ENCODE results near the gene OLFML2A.
A peak's percentile ranks its signal among the peaks of the same experiment; 100 is the strongest.
"Not testable (repeated sequence)": the region's sequence is repeated elsewhere in the genome, so short reads cannot be mapped to it uniquely, and the experiment has no call there.

The OLFML2A gene

DNA sequence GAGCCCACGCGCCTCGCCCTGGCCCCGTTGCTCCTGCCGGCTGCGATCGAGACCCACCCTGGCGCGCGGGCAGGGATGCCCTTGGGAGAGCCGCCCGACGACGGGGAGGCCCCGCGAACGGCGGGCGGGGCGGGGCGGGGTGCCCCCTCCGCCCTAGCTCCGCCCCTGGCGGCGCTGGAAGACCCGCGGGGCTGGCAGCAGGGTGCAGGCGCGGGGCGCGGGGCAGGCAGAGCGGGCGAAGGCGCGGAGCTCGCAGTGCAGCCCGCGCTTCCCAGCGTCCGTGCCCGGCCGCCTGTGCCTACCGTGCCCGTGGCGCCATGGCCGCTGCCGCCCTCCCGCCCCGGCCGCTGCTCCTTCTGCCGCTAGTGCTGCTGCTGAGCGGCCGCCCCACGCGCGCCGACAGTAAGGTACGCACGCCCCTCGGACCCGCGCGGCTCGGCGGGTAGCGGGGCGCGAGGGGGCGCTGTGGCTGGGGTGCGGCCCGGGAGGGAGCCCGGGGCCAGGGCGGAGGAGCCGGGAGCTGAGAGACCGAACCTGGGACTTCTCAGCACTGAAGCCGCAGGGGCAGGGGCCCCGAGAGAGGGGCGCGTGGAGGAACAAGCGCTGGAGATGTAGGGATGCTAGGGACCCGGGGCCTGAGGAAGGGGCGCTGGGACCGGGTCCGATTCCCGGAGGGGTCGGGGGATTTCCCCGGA is at the start of gene OLFML2A:
TSS of gene OLFML2A (plus strand) at position 180 of the 695 bp plus-strand sequence. CDS start at position 318, 138 bp downstream.
- peak in 2 of 3 experiments; percentile 67 to 73 for DNase-seq

DNA sequence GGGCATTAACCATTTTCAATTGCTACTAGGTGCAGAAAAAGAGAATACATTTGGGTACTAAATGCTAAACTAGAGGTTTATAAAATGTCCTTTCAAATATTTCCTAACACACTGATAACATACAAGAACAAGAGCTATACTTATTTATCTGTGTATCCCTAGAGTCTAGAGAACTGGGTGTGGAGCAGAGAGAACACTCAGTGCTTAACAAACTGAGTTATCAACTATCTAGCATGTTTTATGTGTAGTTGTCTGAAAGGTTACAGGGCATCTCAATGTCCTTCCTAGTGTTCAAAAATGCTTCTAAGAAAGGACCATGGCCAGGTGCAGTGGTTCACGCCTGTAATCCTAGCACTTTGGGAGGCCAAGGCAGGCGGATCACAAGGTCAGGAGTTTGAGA is 46.2 kb upstream of the OLFML2A start:
- DNase-seq: no peak

DNA sequence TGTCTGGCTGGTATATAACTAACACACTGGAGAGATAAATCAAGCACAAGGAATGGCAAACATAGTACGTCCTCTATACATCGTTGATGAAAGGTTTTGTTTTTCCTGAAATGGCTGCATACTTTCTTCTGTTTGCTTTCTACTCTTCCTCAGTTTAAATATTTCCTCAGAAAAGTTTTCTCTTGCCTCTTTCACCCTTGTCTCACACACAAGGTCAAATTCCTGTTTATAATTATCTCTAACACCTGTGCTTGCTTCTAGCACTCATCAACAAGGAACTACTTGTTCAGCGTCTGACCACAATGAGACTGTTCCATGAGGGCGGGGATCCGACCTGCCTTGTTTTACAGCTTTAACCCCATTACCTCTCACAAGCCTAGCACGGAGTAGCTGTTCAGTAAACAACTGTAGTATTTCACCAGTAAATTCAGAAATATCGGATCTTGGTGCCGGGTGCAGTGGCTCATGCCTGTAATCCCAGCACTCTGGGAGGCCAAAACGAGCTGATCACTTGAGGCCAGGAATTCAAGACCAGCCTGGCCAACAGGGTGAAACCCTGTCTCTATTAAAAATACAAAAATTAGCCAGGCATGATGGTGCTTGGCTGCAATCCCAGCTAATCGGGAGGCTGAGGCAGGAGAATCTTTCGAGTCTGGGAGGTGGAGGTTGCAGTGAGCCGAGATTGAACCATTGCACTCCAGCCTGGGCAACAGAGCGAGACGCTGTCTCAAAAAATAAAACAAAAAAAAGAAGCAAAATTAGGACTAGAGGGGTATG is 42.8 kb upstream of the OLFML2A start:
- no peak for DNase-seq

DNA sequence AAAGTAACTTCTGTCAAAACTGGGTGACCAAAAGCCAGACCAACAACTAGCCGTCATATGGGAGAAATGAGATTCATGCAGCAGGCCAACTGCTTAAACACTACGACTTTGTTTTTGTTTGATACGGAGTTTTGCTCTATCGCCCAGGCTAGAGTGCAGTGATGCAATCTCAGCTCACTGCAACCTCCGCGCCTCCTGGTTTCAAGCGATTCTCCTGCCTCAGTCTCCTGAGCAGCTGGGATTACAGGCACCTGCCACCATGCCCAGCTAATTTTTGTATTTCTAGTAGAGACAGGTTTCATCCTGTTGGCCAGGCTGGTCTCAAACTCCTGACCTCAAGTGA is 42.2 kb upstream of the OLFML2A start:
- DNase-seq: not testable (repeated sequence)

DNA sequence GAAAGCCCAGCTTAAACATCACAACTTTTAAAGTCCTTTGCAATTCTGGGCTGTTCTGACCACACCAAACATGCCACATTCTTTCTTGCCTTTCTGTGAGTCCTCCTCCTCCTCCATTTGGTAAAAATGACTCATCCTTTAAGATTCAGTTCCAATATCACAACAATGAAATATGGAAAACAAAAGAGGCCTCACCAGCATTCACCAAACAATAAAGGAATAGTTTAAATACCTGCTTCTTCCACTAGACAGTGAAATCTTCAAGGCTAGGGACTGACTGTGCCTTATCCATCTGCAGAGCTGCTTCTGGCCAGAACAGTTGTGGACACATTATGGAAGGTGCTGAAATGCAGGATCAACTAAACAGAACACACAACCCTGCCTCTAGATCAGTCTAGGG is 41.8 kb upstream of the OLFML2A start:
- DNase-seq: no peak

DNA sequence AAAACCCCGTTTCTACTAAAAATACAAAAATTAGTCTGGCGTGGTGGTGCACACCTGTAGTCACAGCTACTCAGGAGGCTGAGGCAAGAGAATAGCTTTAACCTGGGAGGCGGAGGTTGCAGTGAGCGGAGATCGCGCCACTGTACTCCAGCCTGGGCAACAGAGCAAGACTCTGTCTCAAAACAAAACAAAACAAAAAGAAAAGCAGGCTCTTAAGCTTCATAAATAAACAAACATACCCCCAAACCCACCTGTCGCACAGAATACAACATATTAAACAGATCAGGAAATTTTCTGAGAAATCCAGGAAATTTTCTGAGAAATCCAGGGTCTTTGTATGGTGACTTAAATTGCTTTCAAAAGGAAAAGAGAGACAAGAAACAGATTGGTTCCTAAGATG is 38.9 kb upstream of the OLFML2A start:
- not testable (repeated sequence) for DNase-seq

DNA sequence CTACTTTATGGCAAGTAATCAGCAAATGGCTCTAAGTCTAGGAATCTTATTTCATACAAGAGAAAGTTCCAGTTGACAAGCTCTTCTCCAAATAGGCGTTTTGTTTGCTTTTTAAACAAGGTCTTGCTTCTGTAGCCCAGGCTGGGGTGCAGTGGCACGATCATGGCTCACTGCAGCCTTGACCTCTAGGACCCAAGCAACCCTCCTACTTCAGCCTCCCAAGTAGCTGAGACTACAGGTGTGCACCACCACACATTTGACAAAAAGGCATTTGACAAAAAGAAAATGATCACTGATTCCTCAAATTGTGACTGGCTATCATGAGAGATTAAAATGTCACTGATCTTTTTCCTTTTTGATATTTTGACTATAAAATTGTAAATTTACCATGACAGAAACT is 37.6 kb upstream of the OLFML2A start:
- no peak for DNase-seq

DNA sequence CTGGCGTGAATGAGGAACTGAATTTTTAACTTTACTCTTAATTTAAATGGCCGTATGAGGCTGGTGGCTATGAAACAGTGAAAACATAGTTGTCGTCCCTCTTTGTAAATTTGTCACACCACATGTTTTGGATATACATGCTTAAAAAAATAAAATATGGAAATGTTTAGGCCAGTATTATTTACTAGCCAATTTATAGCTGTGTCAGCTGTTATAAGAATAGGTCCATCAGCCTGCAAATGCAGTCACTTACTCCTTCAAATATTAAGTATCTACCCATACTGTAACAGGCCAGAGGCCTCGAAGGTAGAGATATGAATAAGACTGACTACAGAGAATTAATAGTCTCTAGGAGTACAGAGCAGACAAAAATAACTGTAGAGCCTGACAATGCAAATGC is 35.8 kb upstream of the OLFML2A start:
- DNase-seq: no peak

DNA sequence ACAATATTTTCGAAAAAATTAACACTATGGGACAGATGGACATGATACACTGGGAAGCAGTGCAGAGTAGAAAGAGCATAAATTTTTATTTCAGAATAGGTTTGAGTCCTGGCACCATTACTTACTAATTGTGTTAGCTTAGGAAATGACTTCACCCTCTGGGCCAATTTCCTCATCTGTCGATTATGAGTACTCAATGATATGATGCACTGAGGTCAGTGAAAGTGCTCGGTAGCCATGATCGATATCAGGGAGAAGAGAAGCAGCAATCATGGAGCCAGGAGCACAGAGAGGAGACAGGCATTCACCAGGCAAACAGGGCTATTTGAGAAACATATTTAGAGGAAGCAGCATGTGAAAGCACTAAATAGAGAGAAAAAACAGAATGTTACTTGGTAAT is 35.3 kb upstream of the OLFML2A start:
- DNase-seq: no peak

DNA sequence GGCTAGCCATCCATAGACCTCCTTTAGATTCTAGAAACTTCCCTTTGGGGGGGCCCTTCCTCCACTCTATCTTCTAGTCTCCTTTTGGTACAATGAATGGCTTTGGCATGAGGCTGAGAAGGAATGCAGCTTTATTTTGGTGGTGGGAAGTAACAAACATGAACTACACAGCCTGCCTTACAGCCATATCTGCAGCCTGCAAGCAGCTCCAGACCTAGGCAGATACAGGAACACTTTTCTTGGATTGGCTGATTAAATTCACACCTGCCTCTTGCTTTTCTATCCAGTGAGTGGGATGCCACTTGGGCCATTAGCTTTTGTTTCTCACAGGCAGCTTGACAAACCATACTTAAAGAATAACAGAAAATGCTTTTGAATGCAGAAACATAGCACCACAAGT is 34.0 kb upstream of the OLFML2A start:
- DNase-seq: peak in 1 of 3 experiments; percentile 41

DNA sequence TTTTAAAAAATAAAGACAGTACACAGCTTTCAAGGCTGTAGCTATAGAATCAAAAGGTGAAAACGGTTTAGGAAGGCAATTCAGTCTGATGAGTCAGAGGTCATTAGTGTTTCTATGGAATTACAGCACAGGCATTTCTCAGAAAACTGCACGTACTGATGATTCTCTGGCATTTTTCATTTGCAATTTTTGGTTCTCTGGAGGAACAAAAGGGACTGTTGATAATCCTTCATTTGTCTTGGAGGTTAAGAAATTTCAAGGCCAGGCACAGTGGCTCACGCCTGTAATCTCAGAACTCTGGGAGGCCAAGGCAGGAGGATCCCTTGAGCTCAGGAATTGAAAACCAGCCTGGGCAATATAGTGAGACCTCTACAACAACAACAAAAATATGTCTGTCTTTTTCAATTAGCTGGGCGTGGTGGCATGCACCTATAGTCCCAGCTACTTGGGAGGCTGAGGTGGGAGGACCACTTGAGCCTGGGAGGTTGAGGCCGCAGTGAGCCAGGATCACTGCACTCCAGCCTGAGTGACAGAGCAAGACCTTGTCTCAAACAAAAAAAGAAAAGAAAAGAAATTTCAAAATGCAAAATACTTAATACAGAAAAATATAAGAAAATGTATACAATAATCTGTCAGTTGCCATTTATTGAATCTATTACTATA is 33.1 kb upstream of the OLFML2A start:
- DNase-seq: no peak

DNA sequence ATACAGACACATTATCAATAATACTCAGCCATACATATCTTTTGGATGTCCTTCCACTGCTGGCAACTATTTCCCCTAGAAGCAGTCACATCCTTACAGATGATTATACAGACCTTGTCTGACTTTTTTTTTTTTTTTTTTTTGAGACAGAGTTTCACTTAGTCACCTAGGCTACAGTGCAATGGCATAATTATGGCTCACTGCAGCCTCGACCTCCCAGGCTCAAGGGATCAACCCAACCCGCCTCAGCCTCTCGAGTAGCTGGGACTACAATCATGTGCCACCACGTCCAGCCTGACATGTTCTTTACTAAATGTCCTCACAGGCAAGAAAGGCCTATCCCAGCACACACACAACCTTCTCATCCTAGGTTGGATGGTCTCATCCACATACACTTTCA is 29.9 kb upstream of the OLFML2A start:
- peak in 1 of 3 experiments; percentile 24 for DNase-seq

DNA sequence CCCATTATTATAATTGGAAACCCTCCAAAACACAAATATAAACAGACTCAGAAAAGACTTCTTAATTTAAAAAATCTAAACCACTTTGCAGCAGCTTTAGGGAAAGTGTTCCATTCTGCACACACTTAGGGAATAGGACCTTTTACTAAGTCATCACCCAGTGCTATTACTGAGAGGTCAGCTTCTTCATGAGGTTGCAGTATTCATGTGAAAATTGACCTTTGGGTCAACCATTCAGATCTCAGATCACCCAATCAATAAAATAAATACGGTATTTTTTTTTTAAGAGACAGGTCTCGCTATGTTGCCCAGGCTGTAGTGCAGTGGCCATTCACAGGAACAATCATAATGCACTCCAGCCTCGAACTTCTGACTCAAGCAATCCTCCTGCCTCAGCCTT is 27.6 kb upstream of the OLFML2A start:
- DNase-seq: no peak

DNA sequence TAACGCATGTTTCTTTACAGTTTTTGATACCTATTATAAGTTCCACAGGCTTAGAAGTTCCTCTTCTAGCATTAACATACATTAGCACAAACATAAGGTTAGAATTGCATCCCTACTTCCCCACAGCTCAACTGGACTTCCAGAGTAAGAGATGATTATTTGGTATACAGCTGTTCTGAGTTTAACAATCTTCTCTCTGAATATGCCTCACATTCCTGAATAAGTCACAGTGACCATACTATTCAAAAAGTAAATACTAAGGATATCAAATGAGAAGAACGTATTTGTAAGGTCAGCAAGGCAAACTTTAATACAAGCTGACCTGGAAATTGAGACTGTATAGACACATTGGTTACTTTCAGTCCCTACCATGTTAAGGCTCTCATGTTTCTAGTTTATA is 27.2 kb upstream of the OLFML2A start:
- no peak for DNase-seq

DNA sequence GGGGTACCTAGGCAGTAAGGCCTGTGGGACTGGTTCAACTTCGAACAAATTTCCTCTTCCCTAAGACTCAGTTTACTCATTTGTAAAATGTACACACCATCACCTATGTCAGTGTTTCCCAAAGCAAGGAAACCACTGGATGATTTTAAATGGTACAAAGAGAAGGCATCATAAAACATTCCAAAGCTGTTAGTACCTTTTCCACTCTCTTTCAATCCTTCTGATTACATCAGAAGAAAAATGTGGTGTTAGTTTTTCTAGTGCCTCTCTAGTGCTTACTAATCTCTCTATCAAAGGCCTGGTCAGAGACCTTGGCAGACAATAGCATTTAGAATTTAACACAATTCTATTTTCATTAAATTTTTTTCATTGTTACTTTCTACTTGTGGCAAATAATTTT is 24.0 kb upstream of the OLFML2A start:
- no peak for DNase-seq

DNA sequence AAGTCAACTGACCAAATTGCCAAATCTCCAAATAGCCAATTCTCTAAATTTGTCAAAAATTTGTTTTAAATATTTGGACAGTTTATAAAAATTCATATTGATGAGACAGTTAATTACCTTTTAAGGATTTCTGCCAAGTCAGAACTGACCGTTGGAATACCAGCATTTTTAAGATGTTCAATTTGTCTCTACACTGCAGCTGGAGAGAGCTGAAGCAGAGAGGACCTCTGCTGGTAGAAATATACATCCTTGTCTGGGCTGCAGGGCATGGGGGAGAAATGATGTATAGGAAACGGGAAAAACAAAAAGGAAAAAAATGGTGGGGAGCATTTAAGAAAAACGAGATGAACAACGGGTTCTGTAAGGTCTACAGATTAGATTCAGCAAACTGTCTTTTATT is 22.6 kb upstream of the OLFML2A start:
- DNase-seq: no peak

DNA sequence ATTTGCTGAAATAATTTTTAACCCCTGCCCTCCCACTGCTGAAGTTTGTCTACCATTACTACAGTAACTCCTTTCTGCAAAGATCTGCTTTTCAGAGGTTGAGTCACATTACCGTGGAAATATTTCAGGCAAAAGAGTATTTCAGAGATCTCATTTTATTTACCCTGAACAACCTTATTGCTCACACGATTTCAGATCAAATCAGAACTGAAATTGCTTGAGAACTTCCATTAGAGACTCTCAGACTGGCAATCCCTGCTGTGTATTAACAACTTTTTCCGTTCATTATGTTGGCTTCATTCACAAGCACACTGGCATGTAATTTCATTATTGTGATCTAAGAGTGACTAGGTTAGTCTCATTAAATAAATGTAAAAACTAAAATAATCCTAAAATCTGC is 21.9 kb upstream of the OLFML2A start:
- DNase-seq: no peak

DNA sequence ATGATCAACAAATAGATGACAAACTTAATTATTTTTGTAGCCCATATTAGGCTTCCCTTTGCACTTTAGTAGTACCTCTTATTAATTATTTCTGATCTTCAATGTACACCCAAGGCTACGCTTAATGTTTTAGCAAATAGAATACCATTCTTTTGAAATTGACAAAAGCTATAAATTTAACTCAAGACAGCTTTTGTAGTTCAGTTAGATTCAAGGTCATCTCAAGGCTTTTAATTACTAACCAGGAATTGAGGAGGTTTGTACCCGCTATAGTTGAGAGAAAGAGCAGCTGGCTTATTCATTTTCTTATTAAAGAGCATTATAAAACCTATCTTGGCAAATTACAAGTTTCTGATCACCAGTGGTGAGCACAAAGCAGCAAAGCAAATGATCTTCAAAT is 20.9 kb upstream of the OLFML2A start:
- DNase-seq: peak in 1 of 3 experiments; percentile 58

DNA sequence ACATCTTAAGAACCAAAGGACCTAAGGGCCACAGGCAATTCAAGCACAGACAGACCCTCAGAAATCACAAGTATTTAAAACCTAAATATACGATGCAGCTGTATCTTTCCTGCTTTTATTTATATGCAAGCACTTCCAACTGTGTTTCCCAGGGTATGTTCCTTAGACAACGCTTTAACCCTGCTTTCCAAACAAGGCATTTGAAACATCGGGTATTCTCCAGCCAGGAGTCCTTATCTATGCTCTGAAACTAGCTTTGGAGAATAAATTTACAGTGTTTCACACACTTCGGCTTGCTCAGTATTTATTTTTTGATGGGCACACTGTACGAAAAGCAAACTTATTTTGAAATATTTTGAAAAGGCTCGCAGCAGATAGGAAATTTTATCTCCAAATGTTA is 19.3 kb upstream of the OLFML2A start:
- DNase-seq: no peak

DNA sequence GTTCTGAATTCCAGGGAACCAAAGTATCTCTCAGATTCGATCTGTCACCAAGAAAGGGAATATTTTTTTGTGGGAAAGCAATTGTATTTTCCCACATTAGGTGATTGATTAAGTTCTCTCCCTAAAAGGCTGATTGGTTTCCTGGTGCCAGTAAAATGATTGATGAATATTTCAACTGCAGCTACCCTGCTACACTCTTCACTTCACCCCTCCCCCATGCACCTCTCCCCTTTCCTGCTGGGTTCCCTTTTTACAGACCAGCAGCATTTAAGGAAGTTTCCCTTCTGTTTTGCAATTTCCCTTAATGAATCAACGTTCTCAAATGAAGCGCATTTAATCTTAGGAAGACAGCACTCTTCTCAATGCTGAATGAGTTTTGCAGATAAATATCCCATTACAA is 18.9 kb upstream of the OLFML2A start:
- peak in 1 of 3 experiments; percentile 27 for DNase-seq

DNA sequence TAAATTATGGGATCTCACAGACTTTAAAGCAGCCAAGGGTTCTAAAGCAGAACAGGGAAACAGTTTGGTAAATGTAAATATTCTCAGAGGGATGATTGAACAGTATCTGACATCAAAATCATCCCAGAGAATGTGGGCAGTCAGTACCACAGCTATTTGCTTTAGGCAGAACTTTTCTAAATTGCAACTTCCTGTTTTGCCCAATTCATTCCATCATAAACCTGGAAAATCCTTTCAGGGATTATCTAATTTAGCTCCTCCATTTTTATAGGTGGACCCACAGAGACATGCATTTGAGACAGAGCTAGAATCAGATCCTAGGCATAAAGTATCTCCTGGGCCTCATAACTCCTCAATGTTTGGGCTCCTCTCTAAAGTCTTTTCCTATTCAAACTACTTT is 18.2 kb upstream of the OLFML2A start:
- no peak for DNase-seq

DNA sequence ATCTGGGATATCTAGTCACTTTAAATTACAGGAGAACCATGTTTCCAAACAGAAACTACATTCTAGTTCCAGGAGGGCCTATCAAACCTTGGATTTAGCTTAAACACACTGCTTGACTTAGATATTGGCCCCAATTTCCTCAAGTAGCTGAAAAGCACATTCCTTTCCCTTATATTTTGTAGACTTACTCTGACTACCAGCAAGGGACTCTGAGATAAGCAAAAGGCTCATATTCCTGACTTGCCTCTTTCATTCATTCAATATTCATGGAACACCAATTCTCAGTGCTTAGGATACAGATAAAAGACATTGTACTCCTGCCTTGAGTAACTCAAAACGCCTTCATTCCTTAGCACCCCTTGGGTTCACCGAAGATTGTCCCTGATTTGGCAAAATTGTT is 17.6 kb upstream of the OLFML2A start:
- DNase-seq: no peak

DNA sequence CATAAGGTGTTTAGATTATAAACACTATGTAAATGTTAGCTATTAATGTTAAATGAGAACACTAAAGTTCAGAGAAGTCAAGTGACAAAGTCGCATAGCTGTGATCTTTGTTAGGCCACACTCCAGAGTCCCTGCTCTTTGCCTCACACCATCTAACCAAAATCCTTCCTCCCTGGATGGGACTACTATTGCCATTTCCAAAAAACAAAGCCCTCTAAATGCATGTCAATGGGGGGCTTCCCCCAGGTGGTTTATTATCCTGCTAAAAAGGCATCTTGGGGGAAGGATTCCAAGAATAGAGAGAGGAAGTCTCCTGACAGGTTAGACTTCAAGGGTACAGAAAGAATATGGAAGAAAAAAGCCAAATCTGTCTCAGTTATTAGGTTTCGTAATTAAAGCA is 16.2 kb upstream of the OLFML2A start:
- DNase-seq: no peak

DNA sequence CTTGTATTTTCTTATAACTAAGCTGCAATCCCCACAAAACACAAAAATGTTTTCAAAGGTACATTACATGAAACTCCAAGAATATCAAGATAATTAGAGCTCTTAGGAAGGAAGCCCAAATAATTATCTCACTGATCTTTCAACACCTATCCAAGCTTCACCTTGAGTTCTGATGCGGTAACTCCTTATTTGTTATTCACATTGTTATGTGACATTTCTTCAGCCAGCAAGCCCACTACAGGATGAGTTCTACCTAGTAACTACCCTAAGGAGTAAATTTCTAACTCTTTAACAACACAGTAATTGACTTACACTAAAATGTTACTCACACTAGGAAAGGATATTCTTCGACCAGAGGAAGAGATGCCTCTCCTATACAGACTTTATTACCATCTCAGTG is 15.7 kb upstream of the OLFML2A start:
- no peak for DNase-seq

Measured in NCI-H1417 (cell line).